ENCODE measurements around the gene DCAF16. TPM values are rescaled to one million over a fixed set of nuclear protein-coding genes. Genes with fewer than 3 reads are reported as not detected.
A peak's percentile ranks its signal among the peaks of the same experiment; 100 is the strongest.
"Not testable (repeated sequence)": the region's sequence is repeated elsewhere in the genome, so short reads cannot be mapped to it uniquely, and the experiment has no call there.

Gene DCAF16
- total RNA-seq (2014; rRNA removed; shearing (Covaris generic); ENCODE audit: low replicate concordance), result 10.8 and 17.7 TPM in 2 replicates

- peaks cover 47% of the 10 kb centered on the region for H3K36me3 ChIP-seq
- H3K4me3 ChIP-seq, result peak within 1 kb of the TSS; percentile 94
- peak; percentile 96 for DNase-seq
- no peaks in the 10 kb centered on the region for H3K27me3 ChIP-seq
- H3K9me3 ChIP-seq, result no peaks in the 10 kb centered on the region
Observed at GRCh38 chr4:17810260-17811077, at the start of gene DCAF16, which contains the start of gene NCAPG. DCAF16 (minus strand) TSS chr4:17810757; CDS start chr4:17804141, 6,616 bp downstream. NCAPG (plus strand) TSS chr4:17810979; CDS start chr4:17811078, 99 bp downstream.

- no peak for DNase-seq
- no peaks in the 10 kb centered on the region for H3K36me3 ChIP-seq
Observed at GRCh38 chr4:17859793-17860406, 49.3 kb upstream of the DCAF16 start.

GRCh38 chr4:17854036-17854435 lies 43.5 kb upstream of the DCAF16 start:
- no peak for DNase-seq
- no peaks in the 10 kb centered on the region for H3K27me3 ChIP-seq

More at GRCh38 chr4:17859793-17860406, 49.3 kb upstream of the DCAF16 start:
- Histone ChIP-seq H3K9me3 (peaks cover 2% of the 10 kb centered on the region; the same call in 1 of the 2 replicates), H3K27me3 (no peaks in the 10 kb centered on the region), H3K4me3 (no peak overlapping the region)

GRCh38 chr4:17851959-17852358 lies 41.4 kb upstream of the DCAF16 start:
- no peaks in the 10 kb centered on the region; the same call in 1 of the 2 replicates for H3K36me3 ChIP-seq
- no peak for DNase-seq
- no peak overlapping the region for H3K4me3 ChIP-seq
- H3K27me3 ChIP-seq, result no peaks in the 10 kb centered on the region
- H3K9me3 ChIP-seq, result no peaks in the 10 kb centered on the region

More at GRCh38 chr4:17854036-17854435, 43.5 kb upstream of the DCAF16 start:
- no peaks in the 10 kb centered on the region for H3K36me3 ChIP-seq
- H3K9me3 ChIP-seq, result no peaks in the 10 kb centered on the region
- no peak overlapping the region for H3K4me3 ChIP-seq

- H3K36me3 ChIP-seq, result peaks cover 12% of the 10 kb centered on the region
- not testable (repeated sequence) for H3K27me3 ChIP-seq, DNase-seq, H3K9me3 ChIP-seq, H3K4me3 ChIP-seq
Observed at GRCh38 chr4:17850295-17850694, 39.7 kb upstream of the DCAF16 start.

GRCh38 chr4:17846266-17846665 lies 35.7 kb upstream of the DCAF16 start:
- no peaks in the 10 kb centered on the region for H3K9me3 ChIP-seq
- no peak for DNase-seq
- H3K4me3 ChIP-seq, result no peak overlapping the region
- peaks cover 49% of the 10 kb centered on the region for H3K36me3 ChIP-seq
- no peaks in the 10 kb centered on the region for H3K27me3 ChIP-seq

- Histone ChIP-seq H3K27me3 (no peaks in the 10 kb centered on the region), H3K9me3 (no peaks in the 10 kb centered on the region), H3K4me3 (no peak overlapping the region), H3K36me3 (peaks cover 62% of the 10 kb centered on the region)
- no peak for DNase-seq
Observed at GRCh38 chr4:17823871-17824669, 13.5 kb upstream of the DCAF16 start.

- Histone ChIP-seq H3K9me3 (no peaks in the 10 kb centered on the region), H3K4me3 (no peak overlapping the region), H3K27me3 (no peaks in the 10 kb centered on the region), H3K36me3 (peaks cover 45% of the 10 kb centered on the region)
- no peak for DNase-seq
Observed at GRCh38 chr4:17817027-17817426, 6.5 kb upstream of the DCAF16 start.

GRCh38 chr4:17816142-17816541 lies 5.6 kb upstream of the DCAF16 start:
- no peak for DNase-seq
- no peaks in the 10 kb centered on the region for H3K27me3 ChIP-seq
- H3K4me3 ChIP-seq, result no peak overlapping the region
- H3K9me3 ChIP-seq, result no peaks in the 10 kb centered on the region
- peaks cover 48% of the 10 kb centered on the region for H3K36me3 ChIP-seq

GRCh38 chr4:17814140-17814539 lies 3.6 kb upstream of the DCAF16 start:
- no peak for DNase-seq
- H3K9me3 ChIP-seq, result no peaks in the 10 kb centered on the region
- H3K4me3 ChIP-seq, result no peak overlapping the region
- peaks cover 43% of the 10 kb centered on the region for H3K36me3 ChIP-seq
- H3K27me3 ChIP-seq, result no peaks in the 10 kb centered on the region

GRCh38 chr4:17812801-17813200 lies 2.2 kb upstream of the DCAF16 start:
- Histone ChIP-seq H3K36me3 (peaks cover 46% of the 10 kb centered on the region), H3K27me3 (no peaks in the 10 kb centered on the region), H3K9me3 (no peaks in the 10 kb centered on the region), H3K4me3 (peak overlapping the region; percentile 94)
- DNase-seq, result no peak

GRCh38 chr4:17812125-17812524 lies 1.6 kb upstream of the DCAF16 start:
- Histone ChIP-seq H3K9me3 (no peaks in the 10 kb centered on the region), H3K4me3 (peak overlapping the region; percentile 94), H3K27me3 (no peaks in the 10 kb centered on the region), H3K36me3 (peaks cover 45% of the 10 kb centered on the region)
- no peak for DNase-seq

GRCh38 chr4:17811078-17811603 lies 584 bp upstream of the DCAF16 start:
- no peaks in the 10 kb centered on the region for H3K9me3 ChIP-seq
- peak overlapping the region; percentile 94 for H3K4me3 ChIP-seq
- peak; percentile 27 for DNase-seq
- peaks cover 46% of the 10 kb centered on the region for H3K36me3 ChIP-seq
- H3K27me3 ChIP-seq, result no peaks in the 10 kb centered on the region

- Histone ChIP-seq H3K36me3 (peaks cover 46% of the 10 kb centered on the region), H3K4me3 (peak overlapping the region; percentile 94), H3K27me3 (no peaks in the 10 kb centered on the region), H3K9me3 (no peaks in the 10 kb centered on the region)
- no peak for DNase-seq
Observed at GRCh38 chr4:17809667-17810066, 890 bp downstream of the DCAF16 start.

GRCh38 chr4:17807446-17807845 lies 3.1 kb downstream of the DCAF16 start:
- Histone ChIP-seq H3K4me3 (peak overlapping the region; percentile 94; the same call in 1 of the 2 replicates), H3K27me3 (no peaks in the 10 kb centered on the region), H3K9me3 (no peaks in the 10 kb centered on the region), H3K36me3 (peaks cover 55% of the 10 kb centered on the region)
- DNase-seq, result no peak

- Histone ChIP-seq H3K27me3 (no peaks in the 10 kb centered on the region), H3K4me3 (no peak overlapping the region), H3K9me3 (no peaks in the 10 kb centered on the region), H3K36me3 (peaks cover 54% of the 10 kb centered on the region)
- DNase-seq, result no peak
Observed at GRCh38 chr4:17805580-17806155, 4.9 kb downstream of the DCAF16 start.

Measured in MG63 (cell line).